HepG2 (cell line): ENCODE measurements around the gene UQCC5. TPM values are rescaled to one million over a fixed set of nuclear protein-coding genes. Genes with fewer than 3 reads are reported as not detected.

Experiments used
- CBX2 ChIP-seq, 2 experiments: fragments of 200-600 bp in 1 of 2; sonication (generic); formaldehyde crosslinking in 1 of 2; IDR thresholded peaks; 2 replicates each; pipeline versions ENCODE4 v1.7.0 to v1.8.1; 2018 to 2022; ENCODE audit warnings: low read depth in 2 of 2, low read length in 1 of 2, mild to moderate bottlenecking in 1 of 2, missing genetic modification reagents in 1 of 2
- ETS1 ChIP-seq: sonication (generic); formaldehyde crosslinking; IDR thresholded peaks from 2 replicates; pipeline ENCODE4 v1.4.0; 2020; ENCODE audit warnings: missing genetic modification reagents
- GTF2F1 ChIP-seq: fragments of 150-350 bp; IDR thresholded peaks from 2 replicates; pipeline ENCODE4 v1.6.1; 2014; ENCODE audit warnings: low read length
- KLF11 ChIP-seq: IDR thresholded peaks from 2 replicates; pipeline ENCODE4 v1.6.1; 2016; ENCODE audit warnings: missing compliant biosample characterization
- MIER2 ChIP-seq: IDR thresholded peaks from 2 replicates; pipeline ENCODE4 v1.6.1; 2016; ENCODE audit warnings: missing biosample characterization, missing genetic modification reagents
- NR2F1 ChIP-seq, 2 experiments: fragments of 450-650 bp in 1 of 2; formaldehyde crosslinking in 1 of 2; IDR thresholded peaks; 2 replicates each; pipeline versions ENCODE4 v1.5.0 to v1.6.1; 2016 to 2020; ENCODE audit warnings: mild to moderate bottlenecking in 1 of 2, missing compliant biosample characterization in 1 of 2, missing genetic modification reagents in 1 of 2, moderate library complexity in 1 of 2
- PAX8 ChIP-seq: sonication (generic); formaldehyde crosslinking; IDR thresholded peaks from 2 replicates; pipeline ENCODE4 v1.8.0; 2022; ENCODE audit warnings: mild to moderate bottlenecking, missing genetic modification reagents, borderline replicate concordance
- SKI ChIP-seq: fragments of 450-650 bp; IDR thresholded peaks from one replicate; pipeline ENCODE4 v1.6.1; 2018; ENCODE audit warnings: mild to moderate bottlenecking; ENCODE audit not compliant: partially characterized antibody
- SMC3 ChIP-seq: IDR thresholded peaks from 2 replicates; pipeline ENCODE4 v1.6.1; 2011; ENCODE audit warnings: low read length, improper control_type of control experiment
- SMYD3 ChIP-seq: sonication (generic); formaldehyde crosslinking; IDR thresholded peaks from 2 replicates; pipeline ENCODE4 v1.8.1; 2023; ENCODE audit warnings: mild to moderate bottlenecking, missing genetic modification reagents
- SNAPC4 ChIP-seq: sonication (generic); formaldehyde crosslinking; IDR thresholded peaks from 2 replicates; pipeline ENCODE4 v1.4.0; 2020; ENCODE audit warnings: mild to moderate bottlenecking, missing genetic modification reagents
- TOE1 ChIP-seq: sonication (generic); formaldehyde crosslinking; IDR thresholded peaks from 2 replicates; pipeline ENCODE4 v1.4.0; 2020; ENCODE audit warnings: mild to moderate bottlenecking, missing genetic modification reagents
- ZNF317 ChIP-seq: sonication (generic); formaldehyde crosslinking; IDR thresholded peaks from 2 replicates; pipeline ENCODE4 v1.5.0; 2020; ENCODE audit warnings: mild to moderate bottlenecking, missing genetic modification reagents
- ZNF337 ChIP-seq: sonication (generic); formaldehyde crosslinking; IDR thresholded peaks from 2 replicates; pipeline ENCODE4 v1.5.1; 2020; ENCODE audit warnings: missing genetic modification reagents, low read depth, mild to moderate bottlenecking, borderline replicate concordance
- ZNF44 ChIP-seq: sonication (generic); formaldehyde crosslinking; IDR thresholded peaks from 2 replicates; pipeline ENCODE4 v1.5.1; 2020; ENCODE audit warnings: mild to moderate bottlenecking, missing genetic modification reagents
- ZNF530 ChIP-seq: sonication (generic); formaldehyde crosslinking; IDR thresholded peaks from 2 replicates; pipeline ENCODE4 v1.5.0; 2020; ENCODE audit warnings: low read depth, mild to moderate bottlenecking, missing genetic modification reagents
- ZNF800 ChIP-seq: sonication (generic); formaldehyde crosslinking; IDR thresholded peaks from 2 replicates; pipeline ENCODE4 v1.4.0; 2020; ENCODE audit warnings: missing genetic modification reagents
- polyA plus RNA-seq, 8 experiments: library from polyadenylated mRNA; depleted of rRNA in 3 of 8; stranded (reverse) in 7 of 8; unstranded in 1 of 8; fragments of >200 nt; fragmentation: Illumina TruSeq in 4 of 8; extraction: Trizol in 4 of 8; gene quantifications; 2 replicates each; pipeline versions ENCODE4 v1.2.1 to v1.2.3, GENCODE V29; 2011 to 2016; ENCODE audit warnings: low read depth in 4 of 8, missing spikeins in 1 of 8, mixed read lengths in 1 of 8; ENCODE audit not compliant: insufficient read depth in 1 of 8
- total RNA-seq, 5 experiments: library from RNA; depleted of rRNA; stranded (reverse); fragments of >200 nt; fragmentation: Illumina TruSeq; extraction: Trizol; gene quantifications; 2 replicates each; pipeline ENCODE4 v1.2.3, GENCODE V29; 2016; ENCODE audit warnings: low read depth in 1 of 5
- TF ChIP-seq, protein P1 (sequence below): sonication (generic); formaldehyde crosslinking; IDR thresholded peaks from 2 replicates; pipeline ENCODE4 v1.5.0; 2020; ENCODE audit warnings: mild to moderate bottlenecking, missing genetic modification reagents

UQCC5 gene
- total and polyA plus RNA-seq, 2 of the 13 experiments (the other 11 are each of a cell fraction or from before 2014, with no cell fraction given): 15.4 to 29.5 TPM

DNA sequence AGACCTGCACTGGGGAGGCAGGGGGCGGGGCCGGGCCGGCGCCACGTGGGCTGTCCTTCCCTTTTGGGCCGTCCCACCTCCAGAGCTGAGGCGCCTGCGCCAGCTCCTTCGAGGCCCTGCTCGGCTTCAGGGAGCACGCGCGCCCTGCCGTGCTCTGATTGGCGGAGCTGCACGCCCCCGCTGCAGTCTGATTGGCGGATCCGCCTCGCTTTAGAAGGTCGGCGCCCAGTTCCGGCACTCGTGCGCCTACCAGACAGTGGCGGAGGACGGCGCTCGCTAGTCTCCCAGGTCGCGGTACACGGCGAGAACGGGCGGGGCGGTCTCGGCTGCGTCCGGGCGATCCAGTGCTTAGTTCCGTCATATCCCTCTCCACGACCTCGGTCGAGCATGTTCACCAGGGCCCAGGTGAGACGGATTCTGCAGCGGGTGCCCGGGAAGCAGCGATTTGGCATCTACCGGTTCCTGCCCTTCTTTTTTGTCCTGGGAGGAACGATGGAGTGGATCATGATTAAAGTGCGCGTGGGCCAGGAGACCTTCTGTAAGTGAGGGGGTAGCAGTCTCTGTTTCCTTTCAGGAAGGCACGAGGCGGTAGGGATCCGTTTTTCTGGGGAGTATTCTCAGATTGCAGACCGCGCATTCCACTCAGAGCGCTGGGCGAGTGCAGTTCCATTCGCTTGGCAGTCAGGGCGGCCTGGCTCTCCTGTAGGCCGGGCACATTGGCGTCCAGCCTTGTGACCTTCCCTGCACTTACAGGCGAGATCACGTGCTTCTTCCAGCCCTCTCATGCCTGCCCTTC lies at the start of gene UQCC5 (continued):
- TF ChIP-seq PAX8 (CRISPR knock-in tag): 0 out of 2 replicates have a peak, but pooled peaks have one; percentile 62
- TF ChIP-seq GTF2F1: no peak
- no peak for TF ChIP-seq TOE1 (CRISPR knock-in tag)
- no peak for TF ChIP-seq ZNF44
- no peak for TF ChIP-seq CBX2 (IDR thresholded peaks at IDR 0.05; ENCODE audit: low read depth, low read length)
- TF ChIP-seq CBX2 (CRISPR knock-in tag; IDR thresholded peaks at IDR 0.05; ENCODE audit: low read depth): no peak
- 0 out of 2 replicates have a peak, but pooled peaks have one; percentile 48 for TF ChIP-seq ZNF317 (CRISPR knock-in tag)
- TF ChIP-seq ETS1 (CRISPR knock-in tag): peak; percentile 91; the same call in 1 of the 2 replicates
- 0 out of 2 replicates have a peak, but pooled peaks have one; percentile 38 for TF ChIP-seq ZNF337 (CRISPR knock-in tag)
- peak; percentile 89 for TF ChIP-seq KLF11 (CRISPR knock-in tag)
- TF ChIP-seq SMC3: no peak
- TF ChIP-seq NR2F1 (CRISPR knock-in tag; IDR thresholded peaks at IDR 0.05): no peak
- peak; percentile 67 for TF ChIP-seq SKI
- TF ChIP-seq ZNF800: no peak; the same call in 1 of the 2 replicates
- peak; percentile 71; the same call in 1 of the 2 replicates for TF ChIP-seq SNAPC4
- TF ChIP-seq, protein P1, sequence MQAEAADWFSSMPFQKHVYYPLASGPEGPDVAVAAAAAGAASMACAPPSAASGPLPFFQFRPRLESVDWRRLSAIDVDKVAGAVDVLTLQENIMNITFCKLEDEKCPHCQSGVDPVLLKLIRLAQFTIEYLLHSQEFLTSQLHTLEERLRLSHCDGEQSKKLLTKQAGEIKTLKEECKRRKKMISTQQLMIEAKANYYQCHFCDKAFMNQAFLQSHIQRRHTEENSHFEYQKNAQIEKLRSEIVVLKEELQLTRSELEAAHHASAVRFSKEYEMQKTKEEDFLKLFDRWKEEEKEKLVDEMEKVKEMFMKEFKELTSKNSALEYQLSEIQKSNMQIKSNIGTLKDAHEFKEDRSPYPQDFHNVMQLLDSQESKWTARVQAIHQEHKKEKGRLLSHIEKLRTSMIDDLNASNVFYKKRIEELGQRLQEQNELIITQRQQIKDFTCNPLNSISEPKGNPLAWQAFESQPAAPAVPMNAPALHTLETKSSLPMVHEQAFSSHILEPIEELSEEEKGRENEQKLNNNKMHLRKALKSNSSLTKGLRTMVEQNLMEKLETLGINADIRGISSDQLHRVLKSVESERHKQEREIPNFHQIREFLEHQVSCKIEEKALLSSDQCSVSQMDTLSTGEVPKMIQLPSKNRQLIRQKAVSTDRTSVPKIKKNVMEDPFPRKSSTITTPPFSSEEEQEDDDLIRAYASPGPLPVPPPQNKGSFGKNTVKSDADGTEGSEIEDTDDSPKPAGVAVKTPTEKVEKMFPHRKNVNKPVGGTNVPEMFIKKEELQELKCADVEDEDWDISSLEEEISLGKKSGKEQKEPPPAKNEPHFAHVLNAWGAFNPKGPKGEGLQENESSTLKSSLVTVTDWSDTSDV (CRISPR knock-in tag): peak; percentile 77; the same call in 1 of the 2 replicates
- TF ChIP-seq MIER2 (CRISPR knock-in tag): peak; percentile 58; the same call in 1 of the 2 replicates
- no peak for TF ChIP-seq SMYD3
- TF ChIP-seq ZNF530 (CRISPR knock-in tag): no peak
